ENCODE results near the gene PSMD8. TPM values are rescaled to one million over a fixed set of nuclear protein-coding genes. Genes with fewer than 3 reads are reported as not detected.

The PSMD8 gene
- total RNA-seq, 2 experiments from 2014 or later: 173 to 187 TPM

DNA sequence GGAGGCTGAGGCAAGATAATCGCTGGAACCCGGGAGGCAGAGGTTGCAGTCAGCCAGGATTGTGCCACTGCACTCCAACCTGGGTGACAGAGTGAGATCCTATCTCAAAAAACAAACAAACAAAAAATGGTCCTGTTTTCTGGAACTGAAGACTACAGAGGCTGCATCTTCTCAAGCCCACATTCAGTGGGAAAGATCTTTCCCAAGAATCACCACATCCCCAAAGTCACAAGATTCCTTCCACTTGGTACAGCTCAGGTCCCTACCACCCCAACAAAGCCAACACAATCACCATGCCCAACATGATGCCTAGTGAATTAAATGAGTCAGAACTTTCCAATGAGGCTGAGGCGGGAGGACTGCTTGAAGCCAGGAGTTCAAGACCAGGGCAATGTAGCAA, 23.5 kb upstream of the PSMD8 start:
- DNase-seq: no peak
- ATAC-seq: no peak
- Mint-ChIP-seq H3K9me3 (ENCODE audit: insufficient read depth) (no peaks in the 10 kb centered on the region), H3K27me3 (ENCODE audit: low read depth) (no peaks in the 10 kb centered on the region), H3K36me3 (ENCODE audit: low read depth) (no peaks in the 10 kb centered on the region), H3K27ac (no peak overlapping the region), H3K4me3 (no peak overlapping the region), H3K4me1 (ENCODE audit: low read depth) (no peaks in the 10 kb centered on the region)
- POLR2A ChIA-PET: interaction anchor here (1.1 kb wide), 1 partner anchor 11 kb away, joined by 3 read pairs; no protein-coding TSS in a partner anchor
- CTCF ChIA-PET: no interaction called here

DNA sequence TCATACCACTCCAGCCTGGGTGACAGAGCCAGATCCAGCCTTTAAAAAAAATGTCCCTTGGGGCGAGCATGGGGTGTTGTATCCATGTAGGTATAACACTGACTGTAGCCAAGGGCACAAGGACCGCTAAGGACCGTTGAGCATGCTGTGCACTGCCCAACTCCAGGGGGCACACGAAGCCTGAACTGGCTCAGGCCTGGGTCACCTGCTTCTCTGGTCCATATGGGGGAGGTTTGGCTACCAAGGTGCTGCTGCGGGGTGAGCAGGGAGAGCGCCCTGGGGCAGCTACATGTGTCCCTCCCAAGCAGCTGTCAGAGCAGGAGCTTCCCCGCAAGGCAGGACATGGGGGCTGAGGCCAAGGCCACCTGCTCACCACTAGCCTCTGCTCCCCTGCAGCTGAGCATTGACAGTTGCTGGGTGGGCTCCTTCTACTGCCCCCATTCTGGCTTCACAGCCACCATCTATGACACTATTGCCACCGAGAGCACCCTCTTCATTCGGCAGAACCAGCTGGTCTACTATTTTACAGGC, 22.4 kb upstream of the PSMD8 start:
- H3K4me3 Mint-ChIP-seq: no peak overlapping the region
- peaks cover 4% of the 10 kb centered on the region for H3K27me3 Mint-ChIP-seq (ENCODE audit: low read depth)
- ChIA-PET CTCF (no interaction called here), POLR2A (interaction anchor here (1.1 kb wide), 1 partner anchor 10 kb away, joined by 3 read pairs; no protein-coding TSS in a partner anchor)
- no peak overlapping the region for H3K27ac Mint-ChIP-seq
- DNase-seq (no peak), ATAC-seq (peak; percentile 15)
- no peaks in the 10 kb centered on the region for H3K36me3 Mint-ChIP-seq (ENCODE audit: low read depth)
- H3K4me1 Mint-ChIP-seq (ENCODE audit: low read depth): no peaks in the 10 kb centered on the region
- no peaks in the 10 kb centered on the region for H3K9me3 Mint-ChIP-seq (ENCODE audit: insufficient read depth)

DNA sequence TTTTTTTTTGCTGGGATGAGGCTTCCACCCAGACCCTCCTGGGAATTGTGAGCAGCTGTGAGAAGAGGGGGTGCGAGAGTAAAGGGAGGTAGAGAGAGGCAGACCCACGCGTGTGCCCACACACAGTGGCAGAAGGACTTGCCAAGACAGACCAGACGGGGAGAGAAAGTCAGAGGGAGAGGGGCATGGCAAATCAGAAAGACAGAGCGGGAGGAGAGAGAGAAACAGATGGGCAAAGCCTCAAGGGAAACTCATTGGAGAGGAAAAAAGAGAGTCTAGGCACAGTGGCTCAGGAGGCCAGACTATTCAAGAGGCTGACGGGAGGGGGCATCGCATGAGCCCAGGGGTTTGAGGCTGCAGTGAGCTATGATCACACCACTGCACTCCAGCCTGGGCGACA, 21.8 kb upstream of the PSMD8 start:
- Mint-ChIP-seq H3K36me3 (ENCODE audit: low read depth) (no peaks in the 10 kb centered on the region), H3K4me1 (ENCODE audit: low read depth) (no peaks in the 10 kb centered on the region), H3K27ac (no peak overlapping the region), H3K4me3 (no peak overlapping the region), H3K27me3 (ENCODE audit: low read depth) (peaks cover 4% of the 10 kb centered on the region), H3K9me3 (ENCODE audit: insufficient read depth) (no peaks in the 10 kb centered on the region)
- no peak for ATAC-seq
- CTCF ChIA-PET: interaction anchor here (1.2 kb wide), 1 partner anchor 126 kb away, joined by 5 read pairs; no protein-coding TSS in a partner anchor
- POLR2A ChIA-PET: no interaction called here
- DNase-seq: no peak

DNA sequence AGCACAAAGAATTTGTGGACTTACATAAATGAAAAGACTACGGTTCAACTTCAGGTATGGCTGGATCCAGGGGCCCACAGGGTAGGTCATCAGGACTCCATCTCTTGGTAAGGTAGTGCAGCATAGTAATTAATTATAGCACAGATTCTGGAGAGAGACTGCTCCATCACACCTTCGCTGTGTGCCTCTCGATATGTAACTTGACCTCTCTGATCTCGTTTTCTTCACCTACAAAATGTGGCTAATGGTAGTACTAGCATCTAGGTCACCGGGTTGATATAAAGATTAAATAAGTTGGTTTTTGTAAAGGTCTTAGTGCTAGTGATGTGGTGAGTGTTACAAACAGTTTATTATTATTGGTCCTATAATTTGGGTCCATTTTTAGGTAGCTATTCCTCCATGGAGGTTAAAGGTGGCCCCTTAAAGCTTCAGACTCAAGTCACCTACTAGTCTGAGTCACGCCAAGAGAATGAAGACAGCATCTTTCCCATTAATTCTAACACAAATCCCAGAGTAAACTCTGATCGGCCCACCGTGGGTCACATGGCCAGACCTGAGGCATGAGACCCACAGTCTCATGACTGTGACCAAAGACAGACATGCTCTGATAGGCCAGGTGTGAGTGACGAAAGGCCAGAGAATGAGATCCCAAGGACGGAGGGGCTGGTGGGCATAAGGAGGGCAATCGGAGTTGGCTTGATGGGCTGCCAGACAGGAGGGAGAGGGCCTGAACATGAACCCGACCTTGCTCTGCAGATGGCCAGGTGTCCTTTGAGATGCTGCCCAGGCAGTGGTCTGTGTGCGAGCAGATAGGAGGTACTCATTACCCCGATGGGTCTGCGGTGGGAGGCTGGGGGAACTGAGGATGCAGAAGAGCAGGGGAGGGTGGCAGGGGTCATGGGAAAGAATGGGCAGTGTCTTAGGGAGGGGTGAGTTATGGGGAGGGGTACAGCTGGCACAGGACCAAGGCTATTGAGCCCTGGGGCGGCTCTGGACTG, 18.3 kb upstream of the PSMD8 start:
- CTCF ChIA-PET: no interaction called here

DNA sequence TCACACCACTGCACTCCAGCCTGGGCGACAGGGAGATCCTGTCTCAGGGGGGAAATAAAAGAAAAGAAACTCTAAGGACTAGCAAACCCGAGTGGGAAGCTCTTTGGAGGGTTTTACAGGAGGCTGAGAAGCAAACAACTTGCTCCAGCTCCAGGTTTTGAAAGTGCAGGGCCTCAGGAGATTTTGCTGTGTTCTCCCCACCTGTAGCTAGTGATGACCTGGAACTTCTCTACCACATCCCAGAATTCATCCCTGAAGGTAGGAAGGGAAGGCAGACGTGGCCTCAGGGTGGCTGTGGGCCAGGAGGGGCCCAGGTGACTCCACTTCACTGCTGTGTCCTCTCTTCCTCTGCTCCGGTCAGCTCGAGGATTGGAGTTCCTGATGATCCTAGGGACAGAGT, 16.3 kb upstream of the PSMD8 start:
- ATAC-seq (no peak), DNase-seq (no peak)
- ChIA-PET CTCF (interaction anchor here (0.8 to 2.2 kb wide), 2 partner anchors 16 to 114 kb away, joined by 3 to 7 read pairs; partner anchors contain the start of gene PSMD8), POLR2A (no interaction called here)
- Mint-ChIP-seq H3K27ac (no peak overlapping the region), H3K4me3 (no peak overlapping the region), H3K9me3 (ENCODE audit: insufficient read depth) (no peaks in the 10 kb centered on the region), H3K4me1 (ENCODE audit: low read depth) (peaks cover 18% of the 10 kb centered on the region), H3K36me3 (ENCODE audit: low read depth) (no peaks in the 10 kb centered on the region), H3K27me3 (ENCODE audit: low read depth) (peaks cover 32% of the 10 kb centered on the region)

More for the DNA sequence above, 18.3 kb upstream of the PSMD8 start:
- no peak for DNase-seq
- POLR2A ChIA-PET: no interaction called here
- H3K36me3 Mint-ChIP-seq (ENCODE audit: low read depth): no peaks in the 10 kb centered on the region
- no peak overlapping the region for H3K27ac Mint-ChIP-seq
- peaks cover 25% of the 10 kb centered on the region for H3K27me3 Mint-ChIP-seq (ENCODE audit: low read depth)
- ATAC-seq: no peak
- H3K4me3 Mint-ChIP-seq: no peak overlapping the region
- H3K4me1 Mint-ChIP-seq (ENCODE audit: low read depth): peaks cover 4% of the 10 kb centered on the region
- H3K9me3 Mint-ChIP-seq (ENCODE audit: insufficient read depth): no peaks in the 10 kb centered on the region

DNA sequence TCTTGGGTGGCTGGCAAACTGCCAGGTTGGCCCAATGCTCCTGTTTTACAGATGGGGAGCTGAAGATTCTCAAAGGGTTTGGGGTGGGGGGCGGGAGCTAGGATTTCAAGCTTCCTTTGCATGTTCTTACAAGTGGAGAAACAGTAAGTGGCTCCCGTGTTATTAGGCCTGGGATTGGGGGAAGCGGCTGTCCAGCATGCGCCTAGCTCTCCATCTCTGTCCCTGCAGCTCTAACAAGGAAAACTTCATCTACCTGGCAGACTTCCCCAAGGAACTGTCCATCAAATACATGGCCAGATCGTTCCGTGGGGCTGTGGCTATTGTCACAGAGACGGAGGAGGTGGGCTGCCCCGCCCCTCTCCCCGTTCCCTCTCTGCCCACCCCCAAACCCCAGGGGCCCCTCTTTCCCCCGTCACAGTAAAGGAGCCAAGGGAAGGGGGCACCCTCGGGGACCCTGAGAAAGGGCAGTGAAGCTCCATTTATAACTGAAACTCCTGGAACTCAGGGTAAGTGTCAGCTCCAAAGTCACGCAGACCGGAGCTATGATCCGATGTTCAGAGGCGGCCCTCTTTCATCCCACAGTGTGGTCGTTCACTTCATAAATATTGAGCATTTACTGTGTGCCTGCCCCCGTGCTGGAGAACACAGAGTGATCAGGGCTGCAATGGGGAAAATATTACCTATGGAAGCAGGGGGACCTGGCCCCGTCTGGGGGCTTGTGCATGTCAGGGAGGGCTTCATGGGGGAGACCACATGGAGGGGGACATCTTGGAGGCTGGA, 14.9 kb upstream of the PSMD8 start:
- Mint-ChIP-seq H3K27ac (no peak overlapping the region), H3K9me3 (ENCODE audit: insufficient read depth) (no peaks in the 10 kb centered on the region), H3K27me3 (ENCODE audit: low read depth) (peaks cover 32% of the 10 kb centered on the region), H3K4me3 (no peak overlapping the region), H3K36me3 (ENCODE audit: low read depth) (no peaks in the 10 kb centered on the region), H3K4me1 (ENCODE audit: low read depth) (peaks cover 18% of the 10 kb centered on the region)
- ATAC-seq: no peak
- POLR2A ChIA-PET: interaction anchor here (0.6 to 3.1 kb wide), 4 partner anchors 15 to 95 kb away, joined by 3 to 15 read pairs (median 4); partner anchors contain the start of genes PSMD8 and SPINT2
- CTCF ChIA-PET: interaction anchor here (1.1 to 2.2 kb wide), 3 partner anchors 23 to 115 kb away, joined by 4 to 7 read pairs (median 4); partner anchors contain the start of genes CATSPERG and FAM98C
- DNase-seq: no peak

DNA sequence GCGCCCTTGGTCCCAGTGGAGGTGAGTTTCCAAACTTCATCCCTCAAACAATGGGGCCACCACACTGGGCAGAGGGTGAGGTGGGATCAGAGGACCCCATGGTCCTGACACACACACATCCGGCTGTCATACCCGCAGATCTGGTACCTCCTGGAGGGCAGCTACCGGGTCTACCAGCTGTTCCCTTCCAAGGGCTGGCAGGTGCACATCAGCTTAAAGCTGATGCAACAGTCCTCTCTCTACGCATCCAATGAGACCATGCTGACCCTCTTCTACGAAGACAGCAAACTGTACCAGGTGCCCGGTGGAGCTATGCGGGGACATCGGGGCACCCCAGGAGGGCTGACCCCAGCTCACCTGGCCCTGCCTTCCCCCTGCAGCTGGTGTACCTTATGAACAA, 14.0 kb upstream of the PSMD8 start:
- Mint-ChIP-seq H3K4me3 (no peak overlapping the region), H3K27me3 (ENCODE audit: low read depth) (peaks cover 32% of the 10 kb centered on the region)
- POLR2A ChIA-PET: interaction anchor here (2.0 to 3.1 kb wide), 2 partner anchors 14 to 96 kb away, joined by 4 to 15 read pairs; partner anchors contain the start of genes PSMD8 and SPINT2

DNA sequence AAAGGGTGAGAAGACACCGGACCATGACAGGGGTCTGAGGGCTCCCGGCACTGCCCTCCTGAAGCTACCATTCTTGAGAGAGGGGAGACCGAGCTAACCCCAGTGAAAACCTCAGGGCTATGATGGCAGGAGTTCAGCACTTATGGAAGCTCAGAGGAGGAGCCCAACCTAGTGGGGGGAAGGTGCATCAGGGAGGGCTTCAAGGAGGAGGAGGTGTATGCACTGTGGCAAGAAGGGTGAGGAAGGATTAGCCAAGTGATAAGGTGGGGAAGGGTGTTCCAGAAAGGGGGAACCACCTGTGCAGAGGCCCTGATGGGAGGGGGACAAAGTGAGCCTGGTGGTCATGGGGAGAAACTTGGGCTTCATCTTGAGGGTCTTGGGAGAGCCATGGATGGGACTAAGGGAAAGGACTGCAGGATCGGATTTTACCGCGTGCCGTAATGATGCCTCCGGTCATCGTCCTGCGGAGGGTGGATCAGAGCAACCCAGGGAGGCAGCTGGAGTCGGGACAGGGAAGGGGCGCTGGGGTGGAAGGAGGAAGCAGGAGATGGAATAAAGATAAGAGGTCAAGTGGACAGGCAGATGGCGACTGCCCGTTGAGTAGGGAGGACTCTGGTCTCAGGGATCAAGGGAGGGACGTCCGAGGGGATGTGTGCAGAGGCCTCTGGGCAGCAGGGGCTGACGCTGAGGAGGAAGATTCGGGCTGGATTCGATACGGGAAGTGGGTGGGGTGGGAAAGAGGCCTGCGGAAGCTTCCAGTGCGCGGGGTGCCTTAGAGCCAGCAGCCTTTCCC, 13.3 kb upstream of the PSMD8 start:
- peaks cover 18% of the 10 kb centered on the region for H3K4me1 Mint-ChIP-seq (ENCODE audit: low read depth)
- CTCF ChIA-PET: interaction anchor here (1.3 to 1.9 kb wide), 3 partner anchors 13 to 42 kb away, joined by 5 to 8 read pairs (median 6); partner anchors contain the start of genes FAM98C and PSMD8
- ATAC-seq (no peak), DNase-seq (no peak)
- peak overlapping the region; percentile 86 for H3K4me3 Mint-ChIP-seq
- no peak overlapping the region for H3K27ac Mint-ChIP-seq
- peaks cover 32% of the 10 kb centered on the region for H3K27me3 Mint-ChIP-seq (ENCODE audit: low read depth)
- POLR2A ChIA-PET: interaction anchor here (1.1 to 3.1 kb wide), 4 partner anchors 10 to 96 kb away, joined by 3 to 15 read pairs (median 4); partner anchors contain the start of genes CATSPERG, PSMD8 and SPINT2
- no peaks in the 10 kb centered on the region for H3K9me3 Mint-ChIP-seq (ENCODE audit: insufficient read depth)
- no peaks in the 10 kb centered on the region for H3K36me3 Mint-ChIP-seq (ENCODE audit: low read depth)

More for the DNA sequence above, 14.0 kb upstream of the PSMD8 start:
- ATAC-seq (no peak), DNase-seq (no peak)
- Mint-ChIP-seq H3K9me3 (ENCODE audit: insufficient read depth) (no peaks in the 10 kb centered on the region), H3K27ac (no peak overlapping the region), H3K4me1 (ENCODE audit: low read depth) (peaks cover 18% of the 10 kb centered on the region), H3K36me3 (ENCODE audit: low read depth) (no peaks in the 10 kb centered on the region)
- CTCF ChIA-PET: interaction anchor here (1.3 kb wide), 1 partner anchor 14 kb away, joined by 6 read pairs; the partner anchor contains the start of gene PSMD8

DNA sequence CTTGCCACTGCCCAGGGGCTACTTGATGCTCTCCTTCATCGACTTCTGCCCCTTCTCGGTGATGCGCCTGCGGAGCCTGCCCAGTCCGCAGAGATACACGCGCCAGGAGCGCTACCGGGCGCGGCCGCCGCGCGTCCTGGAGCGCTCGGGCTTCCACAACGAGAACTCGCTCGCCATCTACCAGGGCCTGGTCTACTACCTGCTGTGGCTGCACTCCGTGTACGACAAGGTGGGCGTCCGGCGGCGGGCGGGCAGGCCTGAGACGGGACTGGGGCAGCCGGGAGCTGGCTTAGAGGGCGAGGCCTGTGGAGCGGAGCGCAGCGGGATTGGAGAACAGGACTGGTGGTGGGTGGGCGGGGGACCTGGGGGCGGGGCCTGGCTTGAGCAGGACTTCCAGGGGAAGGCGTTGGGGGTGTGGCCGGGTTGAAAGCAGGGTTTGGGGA, 12.7 kb upstream of the PSMD8 start:
- ChIA-PET POLR2A (interaction anchor here (1.1 to 3.1 kb wide), 5 partner anchors 10 to 97 kb away, joined by 3 to 15 read pairs (median 4); partner anchors contain the start of genes CATSPERG, PSMD8 and SPINT2), CTCF (interaction anchor here (1.3 to 1.9 kb wide), 3 partner anchors 13 to 41 kb away, joined by 5 to 8 read pairs (median 8); partner anchors contain the start of genes CATSPERG, FAM98C and PSMD8)
- Mint-ChIP-seq H3K36me3 (ENCODE audit: low read depth) (no peaks in the 10 kb centered on the region), H3K27ac (peak overlapping the region; percentile 74), H3K9me3 (ENCODE audit: insufficient read depth) (no peaks in the 10 kb centered on the region), H3K4me1 (ENCODE audit: low read depth) (peaks cover 18% of the 10 kb centered on the region), H3K4me3 (peak overlapping the region; percentile 86), H3K27me3 (ENCODE audit: low read depth) (peaks cover 28% of the 10 kb centered on the region)
- ATAC-seq (peak; percentile 81), DNase-seq (peak; percentile 83)
